ENCODE data around the gene MAP2.
"Not testable (repeated sequence)": the region's sequence is repeated elsewhere in the genome, so short reads cannot be mapped to it uniquely, and the experiment has no call there.

The MAP2 gene

DNA sequence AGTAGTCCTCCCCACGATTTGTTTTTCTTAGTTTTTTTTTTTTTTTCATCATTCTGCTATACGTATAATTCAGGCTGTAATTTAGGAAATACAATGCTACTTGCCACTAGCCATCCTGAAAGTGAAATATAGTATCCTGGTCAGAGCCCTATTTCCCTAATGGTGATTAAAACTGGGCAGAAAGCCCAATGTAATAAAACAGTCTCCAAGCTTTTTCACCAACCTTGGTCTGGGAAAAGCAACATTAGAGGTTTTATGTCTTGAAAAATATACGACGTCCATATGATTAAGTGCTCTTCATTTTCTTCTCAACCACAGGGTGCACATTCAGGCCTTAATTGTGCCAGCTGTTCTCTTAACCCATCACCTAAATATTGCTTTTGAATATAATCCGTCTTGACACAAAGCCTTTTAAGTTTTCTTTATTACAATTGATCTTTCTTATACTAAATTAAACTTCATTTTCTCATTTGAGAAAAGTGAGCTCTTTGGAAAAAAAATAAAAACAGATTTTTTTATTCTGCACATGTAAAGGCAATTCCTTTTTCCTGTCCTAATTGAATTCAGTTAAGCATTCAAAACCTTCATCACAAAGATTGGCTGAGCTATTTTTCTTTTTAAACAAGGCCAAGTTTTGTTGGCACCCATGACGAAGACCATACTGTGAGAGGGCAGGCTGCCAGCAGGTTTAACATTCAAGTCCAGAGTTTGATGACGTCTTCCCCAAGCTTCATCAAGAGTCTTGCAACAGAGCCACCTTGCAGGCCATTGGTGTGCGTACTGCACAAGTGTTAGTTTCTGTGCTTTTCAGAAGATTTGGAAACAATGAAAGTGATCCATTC is 52.7 kb downstream of the MAP2 start:
- no peak for DNase-seq

GRCh38 chr2:209492296-209492695 is 68.4 kb downstream of the MAP2 start:
- DNase-seq, result not testable (repeated sequence)

- not testable (repeated sequence) for DNase-seq
Observed at GRCh38 chr2:209495068-209495620, 71.3 kb downstream of the MAP2 start.

DNA sequence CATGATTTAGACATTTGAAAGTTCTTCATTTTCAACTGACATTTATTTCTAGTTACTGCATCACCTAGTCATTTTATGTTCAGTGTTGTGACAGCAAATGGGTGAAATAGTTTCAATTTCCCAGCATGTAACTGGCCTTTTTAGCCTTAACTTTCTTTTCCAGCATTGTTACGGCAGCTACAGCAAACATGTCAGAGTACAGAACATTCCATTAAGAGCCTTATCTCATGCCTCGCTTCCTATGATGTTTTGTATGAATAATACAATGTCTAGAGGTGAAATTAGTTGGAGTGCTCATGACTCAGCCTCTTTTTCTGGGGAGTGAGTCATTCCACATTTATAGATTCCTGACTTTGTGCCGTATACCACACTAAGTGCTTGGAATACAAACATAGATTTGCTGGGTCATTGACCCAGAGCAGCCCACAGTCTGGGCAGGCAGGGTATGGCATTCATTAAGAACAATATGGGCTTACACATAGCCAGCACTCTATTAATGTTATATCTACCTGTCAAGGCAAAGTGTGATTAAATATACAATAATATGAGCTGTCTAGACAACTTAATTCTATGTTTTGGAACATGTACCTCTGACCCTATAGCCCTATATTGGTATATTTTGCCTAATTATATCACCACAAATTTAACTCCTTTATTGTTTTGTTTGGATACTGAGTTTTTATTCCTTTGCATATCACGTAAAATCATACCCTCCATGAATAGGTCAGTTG is 72.2 kb downstream of the MAP2 start:
- DNase-seq, result no peak

- DNase-seq, result no peak
Observed at GRCh38 chr2:209496586-209496982, 72.7 kb downstream of the MAP2 start.

DNA sequence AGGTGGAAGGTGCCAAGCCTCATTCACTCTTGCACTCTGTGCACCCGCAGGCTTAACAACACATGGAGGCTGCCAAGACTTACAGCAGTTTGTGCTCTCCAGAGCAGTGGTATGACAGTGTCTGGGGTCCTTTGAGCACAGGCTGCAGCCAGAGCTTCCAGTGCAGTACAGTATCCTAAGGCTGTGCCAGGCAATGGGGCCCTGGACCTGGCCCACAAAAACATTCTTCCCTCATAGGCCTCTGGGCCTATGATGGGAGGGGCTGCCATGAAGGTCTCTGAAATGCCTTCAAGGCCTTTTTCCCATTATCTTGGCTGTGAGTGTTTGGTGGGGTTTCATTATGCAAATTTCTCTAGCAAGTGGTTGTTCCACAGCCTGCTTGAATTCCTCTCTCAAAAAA is 74.8 kb downstream of the MAP2 start:
- no peak for DNase-seq

- no peak for DNase-seq
Observed at GRCh38 chr2:209499069-209499468, 75.2 kb downstream of the MAP2 start.

GRCh38 chr2:209501579-209501978 is 77.7 kb downstream of the MAP2 start:
- no peak for DNase-seq

GRCh38 chr2:209505410-209505809 is 81.6 kb downstream of the MAP2 start:
- DNase-seq, result no peak

GRCh38 chr2:209508255-209508654 is 84.4 kb downstream of the MAP2 start:
- no peak for DNase-seq

DNA sequence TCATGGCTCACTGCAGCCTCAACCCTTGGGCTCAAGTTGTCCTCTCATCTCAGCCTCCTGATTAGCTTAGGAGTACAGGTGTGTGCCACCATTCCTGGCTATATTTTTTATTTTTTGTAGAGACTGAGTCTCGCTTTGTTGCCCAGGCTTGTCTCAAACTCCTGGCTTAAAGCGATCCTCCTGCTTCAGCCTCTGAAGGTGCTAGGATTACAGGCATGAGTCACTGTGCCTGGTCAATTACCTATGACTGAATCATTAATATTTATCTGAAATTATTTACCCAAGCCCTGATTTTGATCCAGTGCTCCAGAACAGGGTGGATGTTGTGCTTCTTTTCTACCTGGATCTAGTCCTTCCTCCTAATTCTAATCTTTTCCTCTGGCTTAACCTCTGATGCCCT is 87.8 kb downstream of the MAP2 start:
- no peak for DNase-seq

- DNase-seq, result no peak
Observed at GRCh38 chr2:209512971-209513370, 89.1 kb downstream of the MAP2 start.

- DNase-seq, result no peak
Observed at GRCh38 chr2:209517436-209517835, 93.6 kb downstream of the MAP2 start.

GRCh38 chr2:209519271-209519670 is 95.4 kb downstream of the MAP2 start:
- no peak for DNase-seq

DNA sequence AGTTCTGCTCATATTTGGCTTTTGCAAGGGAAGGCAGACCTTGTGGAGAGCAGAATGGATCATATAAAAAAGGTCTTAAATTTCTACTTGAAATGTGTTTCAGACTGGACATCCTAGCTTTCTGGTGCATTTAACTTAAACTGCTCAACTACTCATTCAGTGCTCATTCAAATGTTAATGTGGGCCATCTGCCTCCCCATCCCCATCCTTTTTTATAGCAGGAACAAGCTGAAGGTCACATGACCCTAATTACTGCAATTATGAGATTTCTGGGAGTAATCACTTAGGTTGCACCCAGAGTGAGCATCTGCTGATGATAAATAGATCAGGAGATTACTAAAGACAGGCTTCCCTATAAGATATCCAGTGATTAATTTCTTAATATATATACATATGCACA is 96.1 kb downstream of the MAP2 start:
- DNase-seq, result no peak

DNA sequence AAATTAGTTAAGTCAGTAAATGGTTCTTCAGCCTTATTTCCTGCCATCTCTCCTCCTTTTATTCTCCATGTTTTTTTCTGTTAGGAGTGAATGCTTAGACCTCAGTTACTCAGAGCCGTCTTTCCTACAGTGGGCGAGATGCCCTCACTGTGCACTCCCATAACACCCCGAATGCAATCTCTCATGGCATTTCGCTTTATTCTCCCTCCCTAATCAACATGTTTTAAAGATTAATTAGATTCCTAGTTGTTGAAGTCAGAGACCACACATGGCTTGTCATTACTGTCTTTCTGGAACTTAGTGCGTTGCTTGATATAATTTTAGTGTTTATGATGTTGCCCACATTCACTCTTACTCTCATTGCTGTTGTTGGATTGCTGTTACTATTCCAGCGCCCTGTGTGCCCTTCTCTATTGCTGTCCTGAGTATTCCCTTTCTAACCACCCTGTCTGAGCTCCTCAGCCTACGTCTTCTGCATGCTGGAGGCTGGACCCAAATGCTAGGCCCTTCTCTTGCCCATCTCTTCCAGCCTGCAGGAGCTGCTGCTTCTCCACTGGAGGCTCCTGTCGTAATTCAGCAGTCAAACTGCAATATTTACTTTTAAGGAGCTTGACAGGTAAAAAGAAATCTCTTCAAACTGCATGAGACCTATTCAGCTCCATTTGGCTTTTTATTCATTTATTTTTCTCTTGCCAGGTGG is 99.3 kb downstream of the MAP2 start:
- DNase-seq, result no peak

GRCh38 chr2:209523867-209524266 is 100.0 kb downstream of the MAP2 start:
- no peak for DNase-seq

- DNase-seq, result no peak
Observed at GRCh38 chr2:209525331-209525730, 101.5 kb downstream of the MAP2 start.

- DNase-seq, result no peak
Observed at GRCh38 chr2:209525834-209526281, 102.0 kb downstream of the MAP2 start.

DNA sequence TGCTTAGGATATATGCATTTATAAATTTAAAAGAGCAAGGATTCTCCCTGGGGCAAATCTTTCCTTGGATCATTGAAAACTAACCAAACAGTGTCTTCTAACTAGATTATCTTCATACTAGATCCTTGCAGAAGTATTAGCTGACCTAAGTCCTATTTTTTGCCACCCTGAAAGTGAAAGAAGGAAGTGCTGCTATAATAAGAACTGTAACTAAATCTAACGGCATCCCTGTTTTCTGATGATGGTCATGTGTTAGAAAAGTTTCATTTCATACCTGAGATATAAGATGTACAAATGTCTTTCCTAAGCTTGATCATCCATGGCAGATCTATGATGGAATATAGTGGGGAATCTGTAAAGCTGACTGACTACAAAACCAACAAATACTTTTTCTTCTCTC is 102.7 kb downstream of the MAP2 start:
- DNase-seq, result no peak

- no peak for DNase-seq
Observed at GRCh38 chr2:209529579-209529978, 105.7 kb downstream of the MAP2 start.

GRCh38 chr2:209532321-209532720 is 108.5 kb downstream of the MAP2 start:
- no peak for DNase-seq

DNA sequence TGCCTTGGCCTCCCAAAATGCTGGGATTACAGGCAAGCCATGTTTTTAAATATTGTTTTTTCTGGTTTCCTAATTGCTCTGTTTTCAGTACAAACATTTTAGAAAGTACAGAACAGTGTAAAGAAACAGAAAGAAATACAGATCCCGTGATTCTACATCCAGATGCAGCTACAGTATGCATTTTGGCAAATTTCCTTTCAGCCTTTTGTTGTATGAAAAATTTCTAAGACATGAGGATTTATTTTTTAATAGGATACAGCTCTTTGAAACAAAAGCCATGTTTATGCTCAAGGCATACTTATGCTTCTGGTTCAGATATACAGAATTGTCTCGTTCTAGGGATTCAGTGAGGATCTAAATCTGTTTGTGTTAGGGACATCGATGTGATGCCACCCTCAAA is 109.5 kb downstream of the MAP2 start:
- DNase-seq, result no peak
